Activated CD8-positive, alpha-beta memory T cell treated with anti-CD3 and anti-CD28 coated beads for 48 hours (primary cell): ENCODE results near the gene OLIG2.

Experiments
- DNase-seq, 3 experiments: peaks; one replicate each; pipeline ENCODE4 v3.0.0-alpha.2; 2020; ENCODE audit warnings: low read depth in 2 of 3, low spot score in 2 of 3

OLIG2 gene

GRCh38 chr21:33019885-33020557 is 5.7 kb upstream of the OLIG2 start:
- DNase-seq = no peak

- DNase-seq = no peak
Measured at GRCh38 chr21:33020558-33021100, 5.1 kb upstream of the OLIG2 start.

- DNase-seq = no peak
Measured at GRCh38 chr21:33021150-33021549, 4.6 kb upstream of the OLIG2 start.

GRCh38 chr21:33021667-33022066 is 4.1 kb upstream of the OLIG2 start:
- no peak for DNase-seq

GRCh38 chr21:33022489-33022827 is 3.3 kb upstream of the OLIG2 start:
- no peak for DNase-seq

- no peak for DNase-seq
Measured at GRCh38 chr21:33022828-33023573, 2.7 kb upstream of the OLIG2 start.

- DNase-seq = no peak
Measured at GRCh38 chr21:33023574-33024200, 2.0 kb upstream of the OLIG2 start.

GRCh38 chr21:33024201-33025103 is 1.3 kb upstream of the OLIG2 start:
- no peak for DNase-seq

- no peak for DNase-seq
Measured at GRCh38 chr21:33025106-33025488, 638 bp upstream of the OLIG2 start.

GRCh38 chr21:33026443-33026858 is 716 bp downstream of the OLIG2 start:
- no peak for DNase-seq

GRCh38 chr21:33026878-33027400 is 1.2 kb downstream of the OLIG2 start:
- DNase-seq = no peak

- no peak for DNase-seq
Measured at GRCh38 chr21:33027401-33028286, 1.9 kb downstream of the OLIG2 start.

- DNase-seq = no peak
Measured at GRCh38 chr21:33028287-33028670, 2.5 kb downstream of the OLIG2 start.

GRCh38 chr21:33028773-33029384 is 3.1 kb downstream of the OLIG2 start:
- DNase-seq = no peak

- DNase-seq = no peak
Measured at GRCh38 chr21:33029385-33029921, 3.7 kb downstream of the OLIG2 start.

GRCh38 chr21:33029975-33030461 is 4.3 kb downstream of the OLIG2 start:
- no peak for DNase-seq

GRCh38 chr21:33030633-33031032 is 4.9 kb downstream of the OLIG2 start:
- DNase-seq = no peak

- no peak for DNase-seq
Measured at GRCh38 chr21:33031152-33031911, 5.6 kb downstream of the OLIG2 start.
